ENCODE measurements around the gene CD300LG. TPM values are rescaled to one million over a fixed set of nuclear protein-coding genes. Genes with fewer than 3 reads are reported as not detected.

CD300LG gene
- total RNA-seq, 3 donors from 2014 or later (not counting 1 experiment from before 2014, with no cell fraction given) = not detected

DNA sequence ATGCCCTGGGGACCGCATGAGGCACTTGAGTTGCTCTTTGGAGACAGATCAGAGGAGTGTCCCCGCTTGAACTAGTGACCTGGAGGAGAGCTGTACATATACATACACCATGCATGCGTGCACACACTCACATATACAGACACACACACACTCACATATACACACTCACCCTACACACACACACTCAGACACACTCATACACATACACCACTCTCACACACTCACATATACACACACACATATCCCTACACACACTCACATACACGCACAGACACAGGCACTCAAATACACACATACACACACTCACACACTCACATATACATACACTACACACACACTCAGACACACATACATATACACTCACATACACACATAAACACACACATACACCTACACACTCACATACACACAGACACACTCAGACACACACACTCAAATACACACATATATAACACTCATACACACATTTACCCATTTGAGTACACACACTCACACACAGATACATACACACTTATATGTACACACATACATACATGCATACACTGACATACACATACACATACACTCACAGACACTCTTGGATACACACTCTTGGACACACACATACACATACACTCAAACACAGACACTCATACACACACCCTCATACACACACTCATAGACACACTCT, 65.8 kb downstream of the CD300LG start:
- WGBS (ENCODE audit: insufficient coverage) = 85% methylated on average over 4 of the region's 4 CpGs
- H3K9me3 ChIP-seq (ENCODE audit: control insufficient read depth, insufficient read depth, low read length) = no peaks in the 10 kb centered on the region
- intact Hi-C loops (cut with micrococcal nuclease) = no loop called here
- H3K27me3 ChIP-seq (ENCODE audit: control insufficient read depth, insufficient read depth, low read length) = peaks cover 10% of the 10 kb centered on the region
- no peaks in the 10 kb centered on the region for H3K36me3 Mint-ChIP-seq
- peaks cover 19% of the 10 kb centered on the region for H3K4me1 ChIP-seq (ENCODE audit: control insufficient read depth, insufficient read depth, low read length)
- peaks cover 0 to 5% of the 10 kb centered on the region in 2 donors for H3K4me1 Mint-ChIP-seq
- no peak overlapping the region for H3K4me3 ChIP-seq (ENCODE audit: low read length)
- peak in 1 of 3 donors; percentile 45 for ATAC-seq
- DNase-seq = no peak
- TF ChIP-seq, protein P1, sequence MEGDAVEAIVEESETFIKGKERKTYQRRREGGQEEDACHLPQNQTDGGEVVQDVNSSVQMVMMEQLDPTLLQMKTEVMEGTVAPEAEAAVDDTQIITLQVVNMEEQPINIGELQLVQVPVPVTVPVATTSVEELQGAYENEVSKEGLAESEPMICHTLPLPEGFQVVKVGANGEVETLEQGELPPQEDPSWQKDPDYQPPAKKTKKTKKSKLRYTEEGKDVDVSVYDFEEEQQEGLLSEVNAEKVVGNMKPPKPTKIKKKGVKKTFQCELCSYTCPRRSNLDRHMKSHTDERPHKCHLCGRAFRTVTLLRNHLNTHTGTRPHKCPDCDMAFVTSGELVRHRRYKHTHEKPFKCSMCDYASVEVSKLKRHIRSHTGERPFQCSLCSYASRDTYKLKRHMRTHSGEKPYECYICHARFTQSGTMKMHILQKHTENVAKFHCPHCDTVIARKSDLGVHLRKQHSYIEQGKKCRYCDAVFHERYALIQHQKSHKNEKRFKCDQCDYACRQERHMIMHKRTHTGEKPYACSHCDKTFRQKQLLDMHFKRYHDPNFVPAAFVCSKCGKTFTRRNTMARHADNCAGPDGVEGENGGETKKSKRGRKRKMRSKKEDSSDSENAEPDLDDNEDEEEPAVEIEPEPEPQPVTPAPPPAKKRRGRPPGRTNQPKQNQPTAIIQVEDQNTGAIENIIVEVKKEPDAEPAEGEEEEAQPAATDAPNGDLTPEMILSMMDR (IDR thresholded peaks at IDR 0.05) = no peak
- H3K27ac ChIP-seq (ENCODE audit: low read length) = no peak overlapping the region
- H3K27me3 Mint-ChIP-seq (ENCODE audit: low read depth in 2 of 2) = peaks cover 0 to 5% of the 10 kb centered on the region in 2 donors
- H3K4me3 Mint-ChIP-seq = no peak overlapping the region
- H3K27ac Mint-ChIP-seq = no peak overlapping the region
- no peaks in the 10 kb centered on the region for H3K36me3 ChIP-seq (ENCODE audit: control insufficient read depth, insufficient read depth, low read length)
- H3K9me3 Mint-ChIP-seq = no peaks in the 10 kb centered on the region

Other genes starting within 250 kb of the CD300LG start
- under 1 TPM in 1 of 3 donors, not detected in 2; 0.18 TPM for gene MEOX1, start 185.3 kb upstream of the CD300LG start, total RNA-seq
- not detected for gene SOST, start 88.4 kb upstream of the CD300LG start, total RNA-seq
- gene DUSP3, start 68.2 kb upstream of the CD300LG start, total RNA-seq = 10 to 100 TPM in 2 of 3 donors, 1 to 10 TPM in 1; 6.3 to 15.9 (median 12.9) TPM
- not detected for gene CFAP97D1, start 66.7 kb upstream of the CD300LG start, total RNA-seq
- gene MPP3, start 14.0 kb upstream of the CD300LG start, total RNA-seq = not detected
- 1 to 10 TPM in 1 of 3 donors, under 1 TPM in 2; 0.75 to 2.0 (median 0.85) TPM for gene MPP2, start 60.4 kb downstream of the CD300LG start, total RNA-seq
- not detected for gene PPY, start 95.3 kb downstream of the CD300LG start, total RNA-seq
- not detected for gene PYY, start 106.8 kb downstream of the CD300LG start, total RNA-seq
- gene NAGS, start 157.4 kb downstream of the CD300LG start, total RNA-seq = 1 to 10 TPM in 2 of 3 donors, under 1 TPM in 1; 0.92 to 1.7 (median 1.1) TPM
- gene TMEM101, start 167.8 kb downstream of the CD300LG start, total RNA-seq = 10 to 100 TPM; 11.3 to 13.9 (median 11.5) TPM
- gene LSM12, start 219.5 kb downstream of the CD300LG start, total RNA-seq = 10 to 100 TPM; 46.9 to 54.0 (median 51.8) TPM
- 10 to 100 TPM; 18.2 to 21.7 (median 20.6) TPM for gene G6PC3, start 223.6 kb downstream of the CD300LG start, total RNA-seq

Data from natural killer cell (primary cell).